Stimulated activated memory B cell treated with anti-CD40 and anti-IgM and Interleukin-4, amounts not matched to agents 10 μg/mL and 1 μg/mL and 100 μg/mL, for 72 hours (primary cell): Measurements from ENCODE around the gene IKZF1.
A peak's percentile ranks its signal among the peaks of the same experiment; 100 is the strongest.

ENCODE experiments used
- ATAC-seq: fragments of 150-1000 bp; cut with Tn5 transposase; 2 replicates; pipeline ENCODE4 v1.10.0; 2021
- H3K27ac Mint-ChIP-seq: one replicate; pipeline ENCODE4 v1.8.0; 2022; ENCODE audit warnings: mild to moderate bottlenecking, mixed read lengths
- H3K27me3 Mint-ChIP-seq: one replicate; pipeline ENCODE4 v1.8.0; 2022; ENCODE audit warnings: mixed read lengths
- H3K36me3 Mint-ChIP-seq: one replicate; pipeline ENCODE4 v1.8.0; 2022; ENCODE audit warnings: mixed read lengths
- H3K4me1 Mint-ChIP-seq: one replicate; pipeline ENCODE4 v1.8.0; 2022; ENCODE audit warnings: mixed read lengths
- H3K4me3 Mint-ChIP-seq: one replicate; pipeline ENCODE4 v1.8.0; 2022; ENCODE audit warnings: mild to moderate bottlenecking, moderate library complexity, mixed read lengths
- H3K9me3 Mint-ChIP-seq: one replicate; pipeline ENCODE4 v1.8.0; 2022; ENCODE audit warnings: mixed read lengths

Gene IKZF1

GRCh38 chr7:50304129-50304910 lies at the start of gene IKZF1:
Gene IKZF1 (plus strand): TSS chr7:50304716. CDS start chr7:50319062, 14,346 bp downstream.
- H3K4me1 Mint-ChIP-seq, result peaks cover 54% of the 10 kb centered on the region
- H3K27ac Mint-ChIP-seq, result peak within 1 kb of the TSS; percentile 88
- peaks cover 31% of the 10 kb centered on the region for H3K36me3 Mint-ChIP-seq
- H3K4me3 Mint-ChIP-seq, result peak within 1 kb of the TSS; percentile 94
- H3K9me3 Mint-ChIP-seq, result no peaks in the 10 kb centered on the region
- ATAC-seq, result peak; percentile 79
- H3K27me3 Mint-ChIP-seq, result no peaks in the 10 kb centered on the region

- Mint-ChIP-seq H3K27me3 (no peaks in the 10 kb centered on the region), H3K4me1 (peaks cover 61% of the 10 kb centered on the region), H3K27ac (peak overlapping the region; percentile 93), H3K36me3 (no peaks in the 10 kb centered on the region), H3K4me3 (no peak overlapping the region), H3K9me3 (no peaks in the 10 kb centered on the region)
- no peak for ATAC-seq
These were observed 42.9 kb upstream of the IKZF1 start for GRCh38 chr7:50261593-50261992.

GRCh38 chr7:50262446-50262845 lies 42.1 kb upstream of the IKZF1 start:
- Mint-ChIP-seq H3K9me3 (no peaks in the 10 kb centered on the region), H3K36me3 (no peaks in the 10 kb centered on the region), H3K27ac (peak overlapping the region; percentile 93), H3K27me3 (no peaks in the 10 kb centered on the region), H3K4me3 (no peak overlapping the region), H3K4me1 (peaks cover 70% of the 10 kb centered on the region)
- no peak for ATAC-seq

- Mint-ChIP-seq H3K27me3 (no peaks in the 10 kb centered on the region), H3K9me3 (no peaks in the 10 kb centered on the region), H3K4me3 (no peak overlapping the region), H3K36me3 (no peaks in the 10 kb centered on the region), H3K27ac (peak overlapping the region; percentile 93), H3K4me1 (peaks cover 77% of the 10 kb centered on the region)
- ATAC-seq, result peak; percentile 64
These were observed 41.4 kb upstream of the IKZF1 start for GRCh38 chr7:50262916-50263690.

- Mint-ChIP-seq H3K36me3 (no peaks in the 10 kb centered on the region), H3K27ac (peak overlapping the region; percentile 93), H3K4me1 (peaks cover 93% of the 10 kb centered on the region), H3K9me3 (no peaks in the 10 kb centered on the region), H3K27me3 (no peaks in the 10 kb centered on the region), H3K4me3 (no peak overlapping the region)
- no peak for ATAC-seq
These were observed 39.6 kb upstream of the IKZF1 start for GRCh38 chr7:50264908-50265307.

- Mint-ChIP-seq H3K4me3 (no peak overlapping the region), H3K36me3 (no peaks in the 10 kb centered on the region), H3K27ac (peak overlapping the region; percentile 93), H3K4me1 (peaks cover 94% of the 10 kb centered on the region), H3K27me3 (no peaks in the 10 kb centered on the region), H3K9me3 (peaks cover 4% of the 10 kb centered on the region)
- no peak for ATAC-seq
These were observed 38.4 kb upstream of the IKZF1 start for GRCh38 chr7:50265968-50266634.

- Mint-ChIP-seq H3K4me1 (peaks cover 94% of the 10 kb centered on the region), H3K36me3 (no peaks in the 10 kb centered on the region), H3K4me3 (peak overlapping the region; percentile 55), H3K27me3 (no peaks in the 10 kb centered on the region), H3K9me3 (peaks cover 4% of the 10 kb centered on the region), H3K27ac (peak overlapping the region; percentile 93)
- ATAC-seq, result peak; percentile 81
These were observed 37.7 kb upstream of the IKZF1 start for GRCh38 chr7:50266635-50267386.

GRCh38 chr7:50267525-50268041 lies 36.9 kb upstream of the IKZF1 start:
- H3K4me3 Mint-ChIP-seq, result peak overlapping the region; percentile 55
- peak overlapping the region; percentile 93 for H3K27ac Mint-ChIP-seq
- H3K36me3 Mint-ChIP-seq, result no peaks in the 10 kb centered on the region
- peaks cover 94% of the 10 kb centered on the region for H3K4me1 Mint-ChIP-seq
- ATAC-seq, result no peak
- H3K27me3 Mint-ChIP-seq, result no peaks in the 10 kb centered on the region
- peaks cover 4% of the 10 kb centered on the region for H3K9me3 Mint-ChIP-seq

GRCh38 chr7:50268223-50268622 lies 36.3 kb upstream of the IKZF1 start:
- peak; percentile 21 for ATAC-seq
- peaks cover 94% of the 10 kb centered on the region for H3K4me1 Mint-ChIP-seq
- H3K27ac Mint-ChIP-seq, result peak overlapping the region; percentile 93
- peaks cover 4% of the 10 kb centered on the region for H3K9me3 Mint-ChIP-seq
- H3K4me3 Mint-ChIP-seq, result peak overlapping the region; percentile 46
- no peaks in the 10 kb centered on the region for H3K27me3 Mint-ChIP-seq
- no peaks in the 10 kb centered on the region for H3K36me3 Mint-ChIP-seq

- ATAC-seq, result no peak
- Mint-ChIP-seq H3K27me3 (no peaks in the 10 kb centered on the region), H3K4me1 (peaks cover 94% of the 10 kb centered on the region), H3K9me3 (peaks cover 4% of the 10 kb centered on the region), H3K36me3 (no peaks in the 10 kb centered on the region), H3K4me3 (no peak overlapping the region), H3K27ac (peak overlapping the region; percentile 93)
These were observed 35.5 kb upstream of the IKZF1 start for GRCh38 chr7:50268990-50269389.

GRCh38 chr7:50270531-50271018 lies 33.9 kb upstream of the IKZF1 start:
- H3K9me3 Mint-ChIP-seq, result peaks cover 4% of the 10 kb centered on the region
- no peaks in the 10 kb centered on the region for H3K27me3 Mint-ChIP-seq
- H3K27ac Mint-ChIP-seq, result peak overlapping the region; percentile 93
- peak; percentile 57 for ATAC-seq
- no peaks in the 10 kb centered on the region for H3K36me3 Mint-ChIP-seq
- no peak overlapping the region for H3K4me3 Mint-ChIP-seq
- peaks cover 94% of the 10 kb centered on the region for H3K4me1 Mint-ChIP-seq

- H3K27ac Mint-ChIP-seq, result peak overlapping the region; percentile 93
- H3K9me3 Mint-ChIP-seq, result peaks cover 4% of the 10 kb centered on the region
- no peak for ATAC-seq
- peaks cover 93% of the 10 kb centered on the region for H3K4me1 Mint-ChIP-seq
- H3K36me3 Mint-ChIP-seq, result no peaks in the 10 kb centered on the region
- no peaks in the 10 kb centered on the region for H3K27me3 Mint-ChIP-seq
- no peak overlapping the region for H3K4me3 Mint-ChIP-seq
These were observed 31.7 kb upstream of the IKZF1 start for GRCh38 chr7:50272808-50273207.

- peaks cover 88% of the 10 kb centered on the region for H3K4me1 Mint-ChIP-seq
- ATAC-seq, result no peak
- H3K27me3 Mint-ChIP-seq, result no peaks in the 10 kb centered on the region
- peak overlapping the region; percentile 93 for H3K27ac Mint-ChIP-seq
- peaks cover 4% of the 10 kb centered on the region for H3K9me3 Mint-ChIP-seq
- no peak overlapping the region for H3K4me3 Mint-ChIP-seq
- no peaks in the 10 kb centered on the region for H3K36me3 Mint-ChIP-seq
These were observed 31.2 kb upstream of the IKZF1 start for GRCh38 chr7:50273301-50273700.

- Mint-ChIP-seq H3K27ac (peak overlapping the region; percentile 93), H3K4me3 (no peak overlapping the region), H3K9me3 (peaks cover 6% of the 10 kb centered on the region), H3K27me3 (no peaks in the 10 kb centered on the region), H3K4me1 (peaks cover 86% of the 10 kb centered on the region), H3K36me3 (no peaks in the 10 kb centered on the region)
- peak; percentile 59 for ATAC-seq
These were observed 30.6 kb upstream of the IKZF1 start for GRCh38 chr7:50273870-50274269.
